ELR (cell line): ENCODE data around the gene MYH15.
"Not testable (repeated sequence)": the region's sequence is repeated elsewhere in the genome, so short reads cannot be mapped to it uniquely, and the experiment has no call there.

ENCODE experiments used
- DNase-seq: peaks from one replicate; pipeline ENCODE4 v3.0.0-alpha.2; 2015; ENCODE audit warnings: low read depth

Gene MYH15

GRCh38 chr3:108388136-108389132, 122.0 kb downstream of the MYH15 start:
- DNase-seq = no peak

DNA sequence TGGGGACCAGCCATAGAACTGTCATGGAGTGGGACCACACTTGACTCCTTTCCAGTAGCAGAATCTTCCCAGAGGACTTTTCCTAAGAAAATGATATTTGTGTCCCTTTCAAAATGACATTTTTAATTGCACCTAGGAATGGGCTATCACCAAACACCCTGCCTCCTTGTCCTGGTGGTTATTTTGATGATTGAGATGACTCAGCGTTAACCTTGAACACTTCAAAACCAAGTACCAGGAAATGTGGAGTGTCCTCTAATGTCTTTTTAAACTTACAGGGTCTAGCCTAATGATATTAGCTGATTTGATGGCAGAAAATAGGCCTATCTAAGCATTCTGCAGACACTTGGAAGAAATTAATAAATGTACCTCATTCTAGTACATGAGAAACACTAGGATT, 123.3 kb downstream of the MYH15 start:
- DNase-seq = no peak

DNA sequence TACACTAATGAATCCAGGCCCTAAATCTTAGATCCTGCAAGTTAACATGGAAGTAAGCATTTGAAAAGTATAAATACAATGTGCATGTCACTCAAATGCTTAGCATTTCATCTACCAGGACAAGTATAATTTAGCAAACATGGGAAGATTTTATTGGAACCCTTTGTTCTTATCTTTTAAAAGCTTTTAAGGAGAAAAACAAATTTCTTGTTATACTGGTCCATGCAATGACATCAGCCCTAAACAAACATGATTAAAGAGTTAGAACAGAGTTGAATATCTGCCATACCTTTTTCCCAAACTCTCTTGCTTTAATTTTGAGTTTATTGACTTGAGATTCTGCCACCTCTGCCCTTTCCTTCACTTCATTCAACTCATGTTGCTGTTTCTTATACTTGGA, 127.1 kb downstream of the MYH15 start:
- no peak for DNase-seq

DNA sequence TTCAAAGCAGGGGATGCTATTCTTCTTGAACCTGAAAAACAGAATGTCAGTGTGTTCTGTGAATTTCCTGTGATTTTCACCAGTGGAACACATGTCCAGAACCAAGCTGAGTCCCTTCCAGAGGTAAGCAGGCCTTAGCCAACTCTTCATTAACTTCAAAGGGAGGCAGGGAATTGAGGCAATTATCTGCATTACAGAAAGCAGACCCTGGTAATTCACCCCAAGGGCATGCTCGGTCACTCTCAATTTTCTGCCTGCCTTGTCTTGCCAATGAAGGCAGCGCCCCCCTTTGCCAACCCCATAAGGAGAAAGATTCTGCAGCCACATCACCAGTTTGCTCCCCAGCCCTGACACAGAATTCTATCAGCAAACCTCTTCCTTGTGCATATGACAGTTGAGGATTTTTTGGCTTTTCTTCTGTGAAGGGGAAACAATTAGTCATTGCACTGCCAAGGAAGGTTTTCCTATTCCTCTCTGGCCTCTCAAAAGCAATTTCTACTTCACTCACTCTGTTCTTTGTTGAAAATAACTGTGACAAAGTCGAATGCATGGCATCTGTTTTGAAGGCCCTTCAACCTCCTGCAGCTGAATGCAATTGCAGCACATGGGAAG, 128.8 kb downstream of the MYH15 start:
- DNase-seq = no peak

- DNase-seq = no peak
These were observed 130.1 kb downstream of the MYH15 start for GRCh38 chr3:108380128-108380795.

DNA sequence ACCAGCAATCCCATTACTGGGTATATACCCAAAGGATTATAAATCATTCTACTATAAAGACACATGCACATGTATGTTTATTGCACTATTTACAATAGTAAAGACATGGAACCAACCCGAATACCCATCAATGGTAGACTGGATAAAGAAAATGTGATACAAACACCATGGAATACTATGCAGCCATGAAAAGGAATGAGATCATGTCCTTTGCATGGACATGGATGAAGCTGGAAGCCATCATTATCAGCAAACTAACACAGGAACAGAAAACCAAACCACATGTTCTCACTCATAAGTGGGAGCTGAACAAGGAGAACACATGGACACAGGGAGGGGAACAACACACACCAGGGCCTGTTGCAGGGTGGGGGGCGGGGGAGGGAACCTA, 131.4 kb downstream of the MYH15 start:
- DNase-seq = not testable (repeated sequence)

- DNase-seq = no peak
These were observed 132.0 kb downstream of the MYH15 start for GRCh38 chr3:108378153-108378951.

- DNase-seq = no peak
These were observed 133.0 kb downstream of the MYH15 start for GRCh38 chr3:108377384-108377783.

DNA sequence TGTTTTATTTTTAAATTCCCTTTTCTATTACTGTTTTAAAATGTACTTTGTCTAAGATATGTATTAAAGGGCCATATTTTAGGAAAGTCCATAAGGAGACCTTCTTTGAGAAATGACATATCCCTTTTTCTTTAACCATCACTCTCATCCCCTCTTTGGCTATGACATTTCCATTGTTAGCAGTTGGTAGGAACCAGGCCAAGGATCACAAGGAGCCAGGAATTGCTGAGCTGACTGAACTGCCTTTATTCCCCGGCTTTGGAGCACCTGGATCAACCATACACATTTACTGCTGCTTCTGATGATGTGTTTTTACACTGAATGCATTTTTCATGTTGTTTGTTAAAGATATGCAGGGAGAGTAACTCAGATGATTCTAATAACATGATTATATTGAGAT, 134.4 kb downstream of the MYH15 start:
- DNase-seq = no peak

DNA sequence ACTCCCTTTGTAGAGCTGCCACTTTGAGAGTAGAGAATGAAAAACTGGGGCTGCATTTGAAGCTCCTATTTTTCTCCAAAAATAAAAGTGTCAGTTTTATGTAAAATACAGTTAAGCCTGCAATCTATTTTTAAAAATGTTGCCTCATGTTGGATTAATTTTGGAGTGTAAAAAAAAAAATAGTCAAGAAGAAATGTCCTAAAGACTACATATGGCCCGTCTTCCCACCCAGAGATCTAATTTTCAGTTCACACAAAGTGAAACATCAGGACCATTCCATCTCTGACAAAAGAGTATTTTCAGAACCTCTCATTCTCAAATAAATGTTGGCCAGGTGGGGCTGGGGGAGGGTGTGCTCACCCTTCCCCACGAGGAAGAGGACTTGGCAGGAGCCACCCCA, 151.4 kb downstream of the MYH15 start:
- no peak for DNase-seq

DNA sequence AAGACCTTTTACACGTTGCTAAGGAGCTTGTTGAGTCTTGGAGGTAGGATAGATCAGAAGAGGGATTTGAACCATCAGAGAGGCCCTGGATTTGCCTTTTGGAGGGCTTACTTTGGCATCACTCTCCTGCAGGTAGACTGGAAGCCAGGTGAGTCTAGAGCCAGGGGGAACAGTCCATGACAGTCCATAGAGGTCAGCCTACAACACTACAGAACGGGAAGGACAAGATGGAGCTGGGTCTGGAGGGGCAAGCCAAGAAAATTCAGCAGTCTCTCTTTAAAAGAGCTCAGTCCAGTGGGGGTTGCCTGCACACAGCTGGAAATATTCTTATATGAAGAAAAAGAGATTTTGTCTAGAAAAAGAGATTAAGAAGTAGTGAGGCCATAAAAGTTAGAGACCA, 153.4 kb downstream of the MYH15 start:
- DNase-seq = no peak

DNA sequence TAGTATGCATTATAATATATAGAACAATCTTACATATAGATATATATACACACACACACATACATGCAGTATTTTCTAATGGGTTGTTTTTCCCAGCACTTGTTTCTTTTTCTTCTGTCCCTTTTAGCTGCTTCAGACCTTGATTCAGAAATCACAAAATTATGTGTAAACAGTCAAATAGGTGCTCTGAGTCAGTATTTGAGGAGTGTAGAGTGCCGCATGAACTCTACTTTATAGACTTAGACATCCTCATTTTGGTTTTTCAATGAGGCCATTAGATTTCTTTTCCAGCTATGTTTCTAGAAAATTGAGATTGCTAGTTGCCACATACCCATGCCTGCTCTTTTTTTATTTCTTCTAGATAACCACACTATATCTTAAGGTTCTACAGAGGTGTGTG, 155.8 kb downstream of the MYH15 start:
- no peak for DNase-seq

DNA sequence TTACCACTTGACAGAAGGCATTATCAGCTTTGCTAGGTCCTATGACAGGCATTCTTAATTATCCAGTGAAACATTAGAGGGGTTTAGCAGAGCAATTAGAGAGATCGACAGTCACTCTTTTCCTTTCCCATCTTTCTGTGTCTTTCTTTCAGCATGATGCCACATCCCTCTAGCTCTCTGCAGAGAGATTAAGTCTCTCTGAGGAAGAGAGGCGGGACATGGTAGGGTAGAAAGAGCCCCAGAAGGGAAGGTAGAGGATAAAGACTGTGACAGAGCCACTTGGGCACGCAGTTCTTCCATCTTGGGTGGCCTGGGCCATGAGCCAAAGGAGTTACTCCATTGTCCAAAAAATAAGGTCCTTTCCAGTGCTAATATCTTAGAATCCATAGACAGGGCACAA, 158.2 kb downstream of the MYH15 start:
- DNase-seq = no peak

GRCh38 chr3:108346301-108347227, 163.8 kb downstream of the MYH15 start:
- no peak for DNase-seq

DNA sequence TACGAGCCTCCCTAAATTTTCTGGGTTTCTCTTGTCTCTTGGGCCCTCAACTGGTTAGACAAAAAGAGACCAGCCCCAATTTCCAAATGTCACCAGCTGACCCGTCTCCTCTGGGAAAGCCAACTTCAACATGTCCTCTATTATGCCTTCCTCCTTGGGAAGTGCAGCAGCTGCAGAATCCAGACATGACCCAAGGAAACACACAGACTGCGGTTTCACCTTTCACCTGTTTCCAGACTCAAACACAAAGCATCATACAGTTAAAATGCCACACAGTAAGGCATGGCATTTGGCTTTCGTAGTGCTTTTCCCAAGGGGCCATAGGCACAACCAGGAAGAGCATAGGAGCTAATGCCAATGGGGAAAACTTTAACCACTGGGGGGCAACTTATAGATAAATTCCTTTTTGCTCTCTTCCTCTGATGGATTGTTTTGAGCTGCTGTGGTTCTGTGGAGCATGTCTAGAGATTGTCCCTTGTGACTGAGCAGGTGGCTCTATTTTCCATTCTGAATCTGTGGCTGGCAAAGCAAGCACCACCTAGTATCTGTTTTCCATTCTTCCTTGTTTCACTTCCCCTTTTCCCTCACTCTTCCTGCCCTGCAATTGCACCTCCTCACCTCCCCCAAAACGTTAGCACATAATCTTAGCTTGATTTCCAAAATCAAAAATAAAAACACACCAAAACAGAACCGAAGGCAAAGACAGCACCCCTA, 164.7 kb downstream of the MYH15 start:
- no peak for DNase-seq

- no peak for DNase-seq
These were observed 166.9 kb downstream of the MYH15 start for GRCh38 chr3:108343491-108343890.

DNA sequence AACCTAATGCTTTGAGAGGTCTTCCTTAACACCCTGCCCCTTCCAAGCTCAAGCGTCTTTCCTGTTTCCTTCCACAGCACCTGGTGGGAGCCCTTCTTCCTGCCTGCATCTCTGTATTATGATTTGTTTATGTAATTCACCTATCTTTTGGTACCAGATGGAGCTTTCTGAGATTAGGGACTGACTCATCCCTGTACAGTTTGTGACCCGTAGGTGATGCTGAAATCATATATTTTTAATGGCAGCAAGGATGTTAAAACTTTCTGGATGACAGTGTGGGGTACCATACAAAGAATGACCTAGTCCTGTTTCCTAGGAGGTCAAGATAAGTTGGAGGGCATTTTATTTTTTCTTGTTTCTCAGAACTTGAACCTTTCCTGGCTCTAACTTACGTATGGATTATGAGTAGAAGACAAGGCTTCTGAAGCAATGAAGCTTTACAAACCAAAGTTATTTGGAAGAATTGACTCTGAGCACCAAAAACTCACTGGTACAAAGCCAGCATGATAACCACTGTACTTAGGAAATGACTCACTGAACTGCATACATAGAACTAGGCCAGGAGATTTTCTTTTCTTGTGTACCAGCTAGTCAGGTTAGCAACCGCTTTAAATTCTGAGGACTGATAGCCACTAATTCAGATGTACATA, 167.4 kb downstream of the MYH15 start:
- DNase-seq = peak; percentile 44

DNA sequence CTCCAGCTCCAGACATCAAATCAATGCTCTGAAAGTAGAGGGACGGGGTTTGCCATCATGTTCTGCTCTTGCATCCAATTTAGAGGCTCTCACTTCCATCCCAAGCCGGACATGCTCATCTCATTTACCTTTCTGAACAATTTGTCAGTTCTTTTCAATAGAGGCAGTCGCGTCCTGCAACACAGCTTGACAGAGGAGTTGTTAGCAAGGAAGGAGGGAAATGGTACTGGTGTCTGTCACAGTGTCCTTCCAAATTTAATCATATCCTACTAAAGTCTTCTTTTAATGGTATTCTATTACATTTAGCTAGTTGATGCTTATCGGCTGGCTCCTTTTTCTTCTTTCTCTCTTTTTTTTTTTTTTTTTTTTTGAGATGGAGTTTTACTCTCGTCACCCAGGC, 168.5 kb downstream of the MYH15 start:
- DNase-seq = no peak

- DNase-seq = no peak
These were observed 171.4 kb downstream of the MYH15 start for GRCh38 chr3:108338901-108339545.
